GM23338 (cell line): ENCODE measurements around the gene ADH5.

Experiments used
- CREB1 ChIP-seq: fragments of 250-450 bp; sonication (Bioruptor Pico); IDR thresholded peaks from 2 replicates; pipeline ENCODE4 v1.5.0; 2020; ENCODE audit warnings: low read depth, mild to moderate bottlenecking, moderate library complexity
- EZH2 ChIP-seq: fragments of 200-600 bp; sonication (generic); IDR thresholded peaks from one replicate; pipeline ENCODE4 v1.8.0; 2017; ENCODE audit warnings: antibody characterized with exemption, mild to moderate bottlenecking, low read depth; ENCODE audit not compliant: unreplicated experiment
- POLR2AphosphoS5 ChIP-seq: IDR thresholded peaks from 2 replicates; pipeline ENCODE4 v1.6.1; 2016; ENCODE audit warnings: antibody characterized with exemption, low read depth
- TF ChIP-seq, protein P1 (sequence below), 2 experiments: fragments of 200-600 bp in 1 of 2; sonication (generic) in 1 of 2; conservative IDR thresholded peaks; 2 replicates each; pipeline versions ENCODE4 v1.5.1 to v1.6.1; 2016 to 2017; ENCODE audit warnings: antibody characterized with exemption in 2 of 2, low read depth in 2 of 2, mild to moderate bottlenecking in 2 of 2, moderate library complexity in 1 of 2

DNA sequence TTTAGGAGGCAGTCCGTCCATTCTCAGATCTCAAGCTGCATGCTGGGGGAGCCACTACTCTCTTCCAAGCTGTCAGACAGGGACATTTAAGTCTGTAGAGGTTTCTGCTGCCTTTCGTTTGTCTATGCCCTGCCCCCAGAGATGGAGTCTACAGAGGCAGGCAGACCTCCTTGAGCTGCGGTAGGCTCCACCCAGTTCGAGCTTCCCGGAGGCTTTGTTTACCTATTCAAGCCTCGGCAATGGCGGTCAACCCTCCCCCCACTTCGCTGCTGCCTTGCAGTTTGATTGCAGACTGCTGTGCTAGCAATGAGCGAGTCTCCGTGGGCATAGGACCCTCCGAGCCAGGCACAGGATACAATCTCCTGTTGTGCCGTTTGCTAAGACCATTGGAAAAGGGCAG lies 10.7 kb upstream of the ADH5 start:
- TF ChIP-seq, protein P1, sequence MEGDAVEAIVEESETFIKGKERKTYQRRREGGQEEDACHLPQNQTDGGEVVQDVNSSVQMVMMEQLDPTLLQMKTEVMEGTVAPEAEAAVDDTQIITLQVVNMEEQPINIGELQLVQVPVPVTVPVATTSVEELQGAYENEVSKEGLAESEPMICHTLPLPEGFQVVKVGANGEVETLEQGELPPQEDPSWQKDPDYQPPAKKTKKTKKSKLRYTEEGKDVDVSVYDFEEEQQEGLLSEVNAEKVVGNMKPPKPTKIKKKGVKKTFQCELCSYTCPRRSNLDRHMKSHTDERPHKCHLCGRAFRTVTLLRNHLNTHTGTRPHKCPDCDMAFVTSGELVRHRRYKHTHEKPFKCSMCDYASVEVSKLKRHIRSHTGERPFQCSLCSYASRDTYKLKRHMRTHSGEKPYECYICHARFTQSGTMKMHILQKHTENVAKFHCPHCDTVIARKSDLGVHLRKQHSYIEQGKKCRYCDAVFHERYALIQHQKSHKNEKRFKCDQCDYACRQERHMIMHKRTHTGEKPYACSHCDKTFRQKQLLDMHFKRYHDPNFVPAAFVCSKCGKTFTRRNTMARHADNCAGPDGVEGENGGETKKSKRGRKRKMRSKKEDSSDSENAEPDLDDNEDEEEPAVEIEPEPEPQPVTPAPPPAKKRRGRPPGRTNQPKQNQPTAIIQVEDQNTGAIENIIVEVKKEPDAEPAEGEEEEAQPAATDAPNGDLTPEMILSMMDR (conservative IDR thresholded peaks at IDR 0.05; ENCODE audit: low read depth in 2 of 2): no peak
- TF ChIP-seq POLR2AphosphoS5 (no peak), EZH2 (no peak), CREB1 (CRISPR knock-in tag) (no peak)
